ENCODE measurements around the gene AQP7.
"Not testable (repeated sequence)": the region's sequence is repeated elsewhere in the genome, so short reads cannot be mapped to it uniquely, and the experiment has no call there.

GRCh38 chr9:33364814-33365213, 37.6 kb downstream of the AQP7 start:
- not testable (repeated sequence) for TF ChIP-seq CTCF (IDR thresholded peaks at IDR 0.05; ENCODE audit: insufficient read depth, low read length, poor library complexity, severe bottlenecking); EZH2phosphoT487 (conservative IDR thresholded peaks at IDR 0.05; ENCODE audit: low read length)

All from SU-DHL-6 (cell line).